Skin epidermis (tissue), 12 donors: Measurements from ENCODE around the gene MITF.

Experiments
- H3K27ac ChIP-seq, 21 experiments: fragments of 200-600 bp; sonication (generic) in 11 of 21; one replicate each; pipeline ENCODE4 v1.5.0; 2020; ENCODE audit warnings: mild to moderate bottlenecking in 3 of 21, inconsistent platforms in 2 of 21, moderate library complexity in 2 of 21
- H3K4me3 ChIP-seq, 7 experiments: fragments of 200-600 bp; sonication (generic) in 2 of 7; one replicate each; pipeline ENCODE4 v1.5.0; 2020; ENCODE audit warnings: inconsistent platforms in 2 of 7, mild to moderate bottlenecking in 2 of 7, moderate library complexity in 1 of 7

MITF gene

DNA sequence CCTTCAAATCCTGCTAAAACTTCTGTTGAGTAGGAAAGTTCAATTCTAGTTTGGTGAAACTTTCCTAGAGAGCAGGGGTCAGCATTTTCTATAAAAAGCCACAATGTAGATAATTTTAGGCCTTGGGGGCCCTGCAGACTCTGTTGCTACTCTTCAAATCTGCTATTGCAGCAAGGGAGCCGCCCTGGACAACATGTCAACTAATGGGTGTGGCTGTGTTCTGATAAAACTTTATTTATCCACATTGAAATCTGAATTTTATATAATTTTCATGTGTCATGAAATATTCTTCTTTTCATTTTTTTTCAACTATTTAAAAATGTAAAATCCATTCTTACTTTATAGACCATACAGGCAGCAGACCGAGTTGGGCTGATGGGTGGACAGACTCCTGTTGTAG lies 192.8 kb downstream of the MITF start:
- Histone ChIP-seq H3K27ac (no peak overlapping the region), H3K4me3 (no peak overlapping the region)

DNA sequence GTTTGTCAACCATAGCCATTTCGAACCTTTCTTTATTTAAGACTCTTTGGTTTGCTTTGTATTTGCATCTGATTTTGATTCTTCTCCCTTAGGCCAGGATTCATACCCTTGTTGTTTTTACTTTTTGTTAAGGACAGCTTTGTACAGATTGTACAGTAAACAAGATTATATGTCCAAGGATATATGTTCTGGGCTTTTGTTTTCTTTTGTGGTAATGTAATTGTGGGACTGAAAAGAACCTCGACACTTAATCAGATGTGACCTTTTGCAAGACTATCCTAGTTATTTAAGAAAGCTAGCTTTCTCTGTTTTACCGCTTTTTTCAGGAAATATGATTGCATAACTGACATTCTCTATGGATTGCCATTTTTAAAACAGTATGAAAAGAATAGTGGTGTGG lies 193.2 kb downstream of the MITF start:
- no peak overlapping the region for H3K4me3 ChIP-seq

DNA sequence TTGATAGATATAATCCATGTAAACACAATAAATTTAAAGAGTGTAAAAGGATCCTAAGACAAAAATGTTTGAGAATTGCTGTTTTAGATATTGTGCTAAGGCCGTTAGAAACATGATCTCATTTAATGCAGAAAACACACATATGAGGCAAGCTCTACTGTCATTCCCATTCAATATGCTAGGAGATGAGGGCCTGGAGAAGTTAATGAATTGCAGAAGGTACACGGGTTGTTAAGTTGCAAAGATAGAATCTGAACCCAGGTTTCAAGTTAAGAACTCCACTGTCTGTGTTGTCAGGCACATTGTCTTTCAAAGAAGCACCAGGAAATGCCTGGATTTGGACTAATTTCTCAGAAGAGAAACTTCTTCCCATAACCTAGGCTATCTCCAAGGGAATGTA lies 195.1 kb downstream of the MITF start:
- Histone ChIP-seq H3K27ac (no peak overlapping the region), H3K4me3 (no peak overlapping the region)

More for the DNA sequence above, 193.2 kb downstream of the MITF start:
- H3K27ac ChIP-seq: no peak overlapping the region

DNA sequence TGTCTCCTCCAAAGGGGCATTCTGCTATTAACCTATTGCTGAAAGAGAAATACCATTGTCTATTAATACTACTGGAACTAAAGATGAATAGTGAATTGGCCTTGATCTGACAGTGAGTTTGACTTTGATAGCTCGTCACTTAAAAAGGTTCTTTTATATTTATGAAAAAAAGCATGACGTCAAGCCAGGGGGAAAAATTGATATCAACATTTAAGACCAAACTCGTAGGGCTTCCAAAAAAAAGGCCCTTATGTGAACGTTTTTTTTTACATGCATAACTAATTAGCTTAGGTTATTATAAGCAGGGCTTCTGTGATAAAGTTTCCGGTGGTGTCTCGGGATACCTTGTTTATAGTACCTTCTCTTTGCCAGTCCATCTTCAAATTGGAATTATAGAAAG lies 197.0 kb downstream of the MITF start:
- Histone ChIP-seq H3K4me3 (no peak overlapping the region), H3K27ac (no peak overlapping the region)

DNA sequence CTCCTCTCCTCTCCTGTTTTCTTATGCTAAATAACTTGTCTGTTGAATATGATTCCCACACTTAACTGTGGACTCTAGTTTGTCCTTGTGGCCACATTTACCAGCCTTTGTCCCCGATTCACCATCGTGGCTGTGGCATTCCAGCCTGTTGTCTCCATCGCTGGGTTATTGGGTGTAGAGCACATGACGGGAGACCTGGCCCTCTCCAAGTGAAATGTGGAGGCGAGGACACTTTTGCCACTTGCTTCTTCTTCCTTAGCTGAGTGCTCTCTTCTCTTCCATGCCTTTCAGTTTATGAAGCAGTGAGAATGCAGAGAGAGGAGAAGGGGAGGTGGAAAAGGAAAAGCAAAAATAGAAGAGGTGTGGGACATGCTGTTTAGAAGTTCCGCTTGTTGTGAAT lies 198.8 kb downstream of the MITF start:
- H3K4me3 ChIP-seq: no peak overlapping the region
- peak overlapping the region in 2 of 21 experiments; percentile 26 to 70 for H3K27ac ChIP-seq

DNA sequence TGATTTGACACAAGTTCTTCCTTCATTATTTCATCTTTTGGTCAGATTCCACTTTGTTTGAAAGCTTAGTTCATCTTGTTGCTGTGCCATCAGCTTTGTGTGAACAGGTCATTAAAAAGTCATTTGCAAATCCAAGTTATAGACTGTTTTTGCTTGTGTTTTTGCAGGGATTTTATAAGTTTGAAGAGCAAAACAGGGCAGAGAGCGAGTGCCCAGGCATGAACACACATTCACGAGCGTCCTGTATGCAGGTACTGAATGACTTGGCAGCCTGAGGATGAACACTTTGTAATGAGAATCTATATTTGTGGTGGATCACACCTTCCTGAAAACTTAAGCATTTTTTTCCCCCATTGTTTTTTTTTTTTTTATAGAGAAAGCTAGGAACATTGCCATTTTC lies 199.7 kb downstream of the MITF start:
- Histone ChIP-seq H3K4me3 (no peak overlapping the region), H3K27ac (peak overlapping the region in 1 of 21 experiments; percentile 70)

DNA sequence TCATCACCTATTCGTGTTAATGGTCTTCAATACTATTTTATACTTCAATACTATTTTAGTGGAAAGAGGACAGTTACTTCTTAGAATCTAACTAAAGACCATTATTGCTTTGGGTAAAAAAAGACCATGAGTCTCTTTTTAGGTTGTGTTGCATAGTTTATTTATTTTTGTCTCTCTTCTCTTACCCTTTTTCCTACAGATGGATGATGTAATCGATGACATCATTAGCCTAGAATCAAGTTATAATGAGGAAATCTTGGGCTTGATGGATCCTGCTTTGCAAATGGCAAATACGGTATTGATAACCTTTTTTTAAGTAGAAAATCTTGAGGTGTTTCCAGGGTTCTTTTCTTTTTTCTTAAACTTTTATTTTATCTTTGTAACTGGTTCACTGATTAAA lies 201.8 kb downstream of the MITF start:
- Histone ChIP-seq H3K27ac (peak overlapping the region in 1 of 21 experiments; percentile 28), H3K4me3 (no peak overlapping the region)

DNA sequence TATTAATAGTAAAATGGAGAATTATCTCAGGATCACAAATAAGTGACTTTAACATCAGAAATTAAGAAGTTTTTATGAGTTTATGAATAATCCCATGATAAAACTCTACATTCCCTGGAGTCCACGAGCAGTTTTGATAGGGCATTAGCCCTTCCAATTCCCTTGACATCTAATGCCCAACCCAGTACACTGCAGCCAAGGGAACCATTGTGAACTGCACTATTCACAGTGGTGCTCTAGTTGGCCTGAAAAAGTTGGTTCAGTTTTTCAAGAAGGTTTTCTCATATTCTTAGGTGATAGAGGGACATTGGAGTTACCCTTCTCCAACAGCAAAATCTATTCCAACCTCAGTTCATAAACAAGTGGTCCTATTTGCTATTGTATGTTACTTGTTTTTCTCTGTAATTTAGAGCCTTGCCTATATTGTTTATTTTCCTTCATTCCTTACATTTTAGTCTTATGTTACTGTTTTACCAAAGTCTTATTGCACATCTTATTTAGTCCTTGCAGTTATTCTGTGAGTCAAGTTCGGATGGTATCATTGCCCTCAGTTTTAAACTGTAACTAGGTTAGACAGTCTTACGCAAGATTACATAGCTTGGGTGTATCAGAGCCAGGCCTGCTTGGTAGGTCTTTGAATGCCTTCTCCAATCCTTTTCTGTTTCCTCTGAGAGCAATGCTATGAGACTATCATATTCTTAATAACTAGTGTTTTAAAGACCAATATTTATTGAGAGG lies 202.3 kb downstream of the MITF start:
- H3K4me3 ChIP-seq: no peak overlapping the region
- no peak overlapping the region for H3K27ac ChIP-seq

DNA sequence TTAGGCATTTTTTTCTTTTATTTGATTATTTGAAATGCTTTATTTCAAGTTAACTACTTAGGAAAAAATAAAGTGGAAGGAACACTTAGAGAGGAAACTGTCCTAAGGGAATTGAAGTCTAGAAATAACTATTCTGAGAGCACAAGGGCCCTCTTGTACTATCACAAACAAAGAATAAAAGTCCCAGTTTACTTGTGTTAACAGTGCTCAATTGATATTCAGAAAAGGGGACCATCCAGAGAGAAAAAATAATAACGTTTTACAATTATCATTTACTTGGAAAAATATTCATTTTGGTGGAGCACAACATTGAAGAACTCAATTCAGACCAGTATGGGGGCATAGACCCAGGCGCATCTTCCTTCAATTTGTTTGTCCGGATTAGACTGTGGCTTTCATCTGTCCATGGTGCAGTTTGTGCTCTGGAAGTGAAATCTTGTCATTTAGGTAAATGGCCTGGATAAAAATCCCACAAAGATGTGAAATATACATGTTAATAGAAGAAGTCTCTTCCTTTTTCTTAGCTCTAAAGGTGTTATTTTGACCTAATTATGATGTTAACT lies 205.7 kb downstream of the MITF start:
- H3K4me3 ChIP-seq: no peak overlapping the region
- no peak overlapping the region for H3K27ac ChIP-seq

DNA sequence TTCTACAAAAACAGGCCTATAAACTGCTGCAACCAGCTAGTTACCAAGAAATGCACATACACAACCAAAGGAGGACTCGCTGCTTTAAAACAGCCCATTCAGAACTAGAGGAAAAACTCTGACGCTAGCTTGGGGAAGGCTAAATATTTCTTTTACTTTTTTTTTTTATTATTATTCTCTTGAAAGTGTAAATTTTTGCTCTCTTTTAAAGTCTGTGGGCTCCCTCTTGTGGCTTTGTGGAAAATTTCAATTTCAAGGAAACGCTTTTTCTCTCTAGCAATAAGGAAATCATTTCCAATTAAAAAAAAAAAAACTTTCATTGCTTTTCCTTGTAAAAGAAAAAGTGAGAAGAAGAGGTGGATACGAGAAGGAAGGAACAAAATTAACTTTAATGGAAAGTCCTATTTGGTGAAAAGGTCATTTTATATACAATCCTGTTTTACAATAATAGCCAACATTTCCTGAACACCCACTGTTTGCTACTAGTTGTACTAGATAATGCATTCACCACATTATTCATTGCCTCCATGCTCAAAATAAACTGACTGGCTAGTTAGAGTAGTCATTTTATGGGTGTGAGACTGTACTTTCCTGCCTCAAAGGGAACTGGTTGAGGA lies 209.1 kb downstream of the MITF start:
- no peak overlapping the region for H3K4me3 ChIP-seq
- no peak overlapping the region for H3K27ac ChIP-seq

DNA sequence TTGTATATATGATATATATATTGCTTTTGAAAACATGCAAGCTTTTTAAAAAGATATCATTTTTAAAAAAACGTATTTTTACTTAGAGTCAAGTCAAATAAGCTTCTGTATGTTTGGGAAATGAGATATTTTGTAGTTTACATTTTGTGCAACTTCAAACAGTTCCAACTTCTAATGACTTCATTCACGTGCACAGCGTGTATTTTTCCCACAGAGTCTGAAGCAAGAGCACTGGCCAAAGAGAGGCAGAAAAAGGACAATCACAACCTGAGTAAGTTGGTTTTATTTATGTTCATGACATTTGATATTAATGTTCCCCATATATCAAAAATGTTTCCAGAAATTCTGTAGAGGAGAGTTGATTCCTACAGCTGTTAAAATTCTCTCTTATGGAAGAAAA lies 212.4 kb downstream of the MITF start:
- no peak overlapping the region for H3K27ac ChIP-seq
- no peak overlapping the region for H3K4me3 ChIP-seq

DNA sequence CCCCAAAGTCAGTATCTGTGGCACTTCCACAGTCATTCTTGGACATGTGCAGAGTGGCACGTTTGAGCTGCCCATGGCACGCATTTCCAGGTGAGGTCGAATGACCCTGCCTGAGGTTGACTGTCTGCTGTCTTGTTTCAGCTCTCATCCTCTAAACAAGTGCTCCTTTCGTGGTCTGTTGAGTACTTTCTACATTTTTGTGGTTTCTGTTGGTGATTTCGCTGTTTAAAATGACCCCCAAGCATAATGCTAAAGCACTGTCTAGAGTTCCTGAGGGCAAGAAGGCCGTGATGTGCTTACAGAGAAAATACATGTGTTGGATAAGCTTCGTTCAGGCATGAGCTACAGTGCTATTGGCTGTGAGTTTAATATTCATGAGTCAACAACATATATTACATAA lies 220.3 kb downstream of the MITF start:
- Histone ChIP-seq H3K4me3 (no peak overlapping the region), H3K27ac (no peak overlapping the region)

DNA sequence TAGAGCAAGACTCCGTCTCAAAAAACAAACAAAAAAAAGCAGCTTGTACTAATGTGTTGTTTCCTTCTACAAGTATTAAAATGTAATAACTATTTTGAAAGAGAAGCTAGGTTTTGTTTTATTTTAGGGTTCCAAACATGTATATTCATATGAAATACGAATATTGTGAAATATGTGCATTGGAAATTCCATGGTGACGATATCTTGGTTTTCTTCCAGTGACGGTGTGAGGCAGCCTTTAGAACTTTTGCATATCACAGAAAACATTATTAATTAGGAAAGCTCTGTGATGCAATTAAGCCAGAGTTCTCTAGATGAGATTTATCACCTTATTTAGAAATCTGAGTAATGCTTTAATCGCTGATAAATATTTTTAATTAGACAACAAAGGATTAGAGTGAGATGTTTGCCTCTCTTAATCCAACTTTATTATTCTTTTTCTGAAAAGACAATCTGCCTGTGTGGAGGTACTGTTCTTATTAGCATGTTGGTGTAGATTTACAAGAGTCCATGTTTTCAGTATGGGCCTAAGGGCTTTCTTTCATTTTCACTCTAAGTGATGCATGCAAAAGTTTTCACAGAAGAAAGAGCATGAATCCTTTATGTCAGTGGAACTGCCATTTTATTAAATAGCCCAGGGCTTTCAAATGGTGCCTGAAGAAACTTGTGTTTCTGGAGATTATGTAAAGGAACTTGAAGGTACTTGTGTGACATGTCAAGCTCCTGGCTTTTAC lies 222.6 kb downstream of the MITF start:
- no peak overlapping the region for H3K4me3 ChIP-seq
- peak overlapping the region in 2 of 21 experiments; percentile 21 to 29 for H3K27ac ChIP-seq

DNA sequence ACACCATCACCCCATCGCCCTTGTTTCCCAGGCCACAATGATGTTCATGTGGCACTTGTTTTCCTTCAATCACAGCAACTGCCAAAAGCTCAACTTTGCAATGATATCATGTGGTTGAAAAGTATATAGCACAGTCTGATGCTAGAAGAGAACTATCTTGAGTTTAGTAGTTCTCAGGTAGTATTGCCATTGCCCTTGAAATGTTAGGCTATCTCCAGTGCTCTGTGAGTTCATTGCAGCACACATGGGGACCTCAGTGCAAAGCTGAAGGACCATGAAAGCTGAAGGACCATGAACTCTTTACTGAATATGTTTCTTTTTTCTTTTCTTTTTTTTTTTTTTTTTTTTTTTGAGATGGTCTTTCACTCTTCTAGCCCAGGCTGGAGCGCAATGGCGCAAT lies 224.4 kb downstream of the MITF start:
- H3K27ac ChIP-seq: no peak overlapping the region

DNA sequence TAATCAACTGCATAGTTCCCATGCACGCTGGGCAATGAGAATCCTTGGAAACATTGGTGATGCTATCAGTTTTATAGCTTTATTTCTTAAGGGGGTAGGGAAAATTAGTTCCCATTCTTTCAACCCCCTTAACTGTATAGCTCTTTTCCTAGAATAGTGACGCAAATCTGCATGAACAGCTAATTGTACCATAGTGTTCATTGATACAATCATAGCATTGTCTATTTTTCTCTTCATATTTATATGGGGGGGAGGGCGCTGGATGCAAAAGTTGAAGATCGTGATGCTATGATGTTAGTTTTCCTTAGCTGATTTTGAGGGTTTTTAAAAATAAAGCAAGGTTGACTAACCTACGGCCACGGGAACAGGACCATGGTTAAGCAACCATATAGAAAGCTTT lies 227.9 kb downstream of the MITF start:
- Histone ChIP-seq H3K27ac (no peak overlapping the region), H3K4me3 (no peak overlapping the region)

More for the DNA sequence above, 224.4 kb downstream of the MITF start:
- H3K4me3 ChIP-seq: no peak overlapping the region

DNA sequence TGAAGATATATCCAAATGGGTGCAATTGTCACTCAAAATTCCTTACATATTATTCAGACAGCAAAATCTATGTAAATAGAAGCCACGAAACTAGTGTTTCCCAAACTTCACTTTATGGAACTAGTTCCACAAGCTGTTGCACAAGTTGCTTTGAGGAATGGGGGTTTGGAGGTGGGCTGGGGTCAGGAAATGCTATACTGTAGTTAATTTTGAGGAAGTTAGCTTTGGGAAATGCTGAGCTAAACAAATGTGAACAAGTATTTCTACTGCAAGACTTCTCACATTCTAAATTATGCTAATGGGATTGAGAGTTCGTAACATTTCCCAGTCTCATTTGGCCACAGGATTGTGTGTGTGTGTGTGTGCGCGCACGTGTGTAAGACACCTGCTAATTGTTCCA lies 231.6 kb downstream of the MITF start:
- no peak overlapping the region for H3K4me3 ChIP-seq
- H3K27ac ChIP-seq: no peak overlapping the region

DNA sequence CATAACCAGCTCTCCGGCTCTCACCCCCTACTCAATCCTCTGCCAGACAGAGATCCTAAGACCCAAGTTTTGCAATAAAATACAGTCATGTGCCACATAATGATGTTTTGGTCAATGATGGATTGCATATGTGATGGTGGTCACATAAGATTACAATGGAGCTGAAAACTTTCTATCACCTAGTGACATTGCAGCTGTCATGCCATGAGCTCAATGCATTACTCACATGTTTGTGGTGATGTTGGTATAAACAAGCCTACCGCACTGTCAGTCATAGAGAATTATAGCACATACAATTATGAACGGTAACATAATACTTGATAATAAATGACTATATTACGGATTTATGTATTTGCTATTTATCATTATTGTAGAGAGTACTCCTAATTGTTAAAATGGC lies 233.4 kb downstream of the MITF start:
- H3K4me3 ChIP-seq: no peak overlapping the region
- H3K27ac ChIP-seq: no peak overlapping the region

DNA sequence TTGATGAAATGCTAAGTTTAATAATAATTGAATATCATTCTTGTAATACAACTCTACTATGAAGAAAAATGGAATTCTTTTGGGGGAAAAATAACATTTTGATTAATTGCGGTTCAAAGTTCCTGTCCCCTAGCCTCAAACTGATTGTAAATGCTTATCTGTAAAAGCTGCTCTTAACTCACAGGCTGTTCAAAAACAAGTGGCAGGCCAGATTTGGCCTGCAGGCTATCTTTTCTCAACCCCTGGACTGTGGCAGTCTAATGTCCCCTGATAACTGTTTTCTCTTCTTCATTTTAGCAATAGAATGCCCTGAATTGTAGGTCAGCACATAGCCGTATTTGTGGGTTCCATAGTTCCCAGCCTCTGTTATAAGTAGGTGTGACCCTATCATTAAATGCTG lies 236.8 kb downstream of the MITF start:
- Histone ChIP-seq H3K4me3 (no peak overlapping the region), H3K27ac (no peak overlapping the region)

DNA sequence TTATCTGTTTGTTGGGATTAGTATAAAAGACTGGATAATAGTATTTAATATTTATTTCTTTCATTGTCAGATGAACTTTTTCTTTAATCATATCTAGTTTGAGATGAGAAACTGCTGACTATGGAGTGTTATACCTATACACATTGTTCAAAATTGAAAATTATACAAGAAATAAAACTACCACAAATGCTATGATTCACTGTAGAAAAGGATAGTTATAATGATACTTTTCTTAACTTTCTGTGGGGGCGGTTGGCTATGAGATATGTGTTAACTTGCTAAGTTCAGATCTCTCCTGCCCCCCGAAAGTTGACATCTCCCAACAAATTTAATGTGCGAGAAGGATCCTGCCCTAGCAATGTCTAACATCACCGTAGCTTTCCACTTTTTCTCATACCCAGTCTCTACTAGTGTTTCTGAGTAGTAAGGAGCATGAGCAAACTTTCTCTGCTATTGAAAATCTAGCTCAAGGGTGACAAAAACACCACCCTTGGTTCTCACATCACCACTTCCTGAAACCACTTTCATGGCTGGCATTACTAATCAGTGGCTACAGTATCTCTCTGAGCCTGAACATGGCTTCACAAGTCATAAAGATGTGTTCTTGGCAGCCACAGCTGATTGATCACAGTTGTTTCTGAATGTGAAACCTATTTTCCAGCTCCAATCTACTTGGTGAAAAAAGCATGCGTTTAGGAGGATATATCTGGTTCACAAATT lies 244.4 kb downstream of the MITF start:
- Histone ChIP-seq H3K4me3 (no peak overlapping the region), H3K27ac (no peak overlapping the region)

DNA sequence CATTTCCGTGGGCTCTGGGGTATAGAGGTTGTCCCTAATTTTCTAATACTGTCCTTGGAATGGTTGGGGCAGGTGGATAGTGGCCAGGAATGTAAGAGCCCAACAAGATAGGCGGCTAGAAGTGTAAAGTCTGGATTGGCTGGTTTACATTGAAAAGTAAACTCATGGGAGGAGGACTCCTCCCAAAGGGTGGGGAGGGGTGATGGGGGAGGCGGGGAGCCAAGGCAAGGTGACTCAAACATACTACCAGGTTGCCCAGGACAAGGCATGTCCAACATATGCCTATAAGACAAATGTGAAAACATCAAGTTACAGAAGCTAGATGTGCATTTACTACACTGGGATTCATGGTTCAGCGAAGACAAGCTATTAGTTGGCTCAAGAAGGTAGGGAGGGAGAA lies 246.0 kb downstream of the MITF start:
- no peak overlapping the region for H3K4me3 ChIP-seq
- no peak overlapping the region for H3K27ac ChIP-seq
